ENCODE measurements around the gene CRP.
"Not testable (repeated sequence)": the region's sequence is repeated elsewhere in the genome, so short reads cannot be mapped to it uniquely, and the experiment has no call there.

Gene CRP

DNA sequence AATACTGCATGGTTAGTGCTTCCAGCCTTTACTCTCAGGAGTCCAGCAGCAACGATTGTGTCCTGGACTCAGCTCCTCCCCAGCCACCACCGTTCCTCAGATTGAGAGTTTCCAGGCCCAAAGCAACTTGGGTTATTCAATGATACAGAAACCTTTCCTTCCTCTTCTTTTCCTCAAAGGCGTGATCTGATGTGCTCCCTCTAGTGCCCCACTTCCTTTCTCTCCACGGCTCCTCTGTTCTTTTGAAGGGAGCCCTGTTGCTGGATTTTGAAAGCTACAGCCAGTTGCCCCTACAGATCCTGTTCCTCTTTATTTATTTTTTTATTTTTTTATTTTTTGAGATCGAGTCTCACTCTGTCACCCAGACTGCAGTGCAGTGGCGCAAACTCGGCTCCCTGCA is 14.1 kb downstream of the CRP start:
- no peak for DNase-seq (ENCODE audit: low read depth in 2 of 3, low spot score in 1 of 3)

GRCh38 chr1:159699653-159700052 is 14.7 kb downstream of the CRP start:
- no peak for DNase-seq (ENCODE audit: low read depth in 2 of 3, low spot score in 1 of 3)

GRCh38 chr1:159699246-159699645 is 15.1 kb downstream of the CRP start:
- no peak for DNase-seq (ENCODE audit: low read depth in 2 of 3, low spot score in 1 of 3)

DNA sequence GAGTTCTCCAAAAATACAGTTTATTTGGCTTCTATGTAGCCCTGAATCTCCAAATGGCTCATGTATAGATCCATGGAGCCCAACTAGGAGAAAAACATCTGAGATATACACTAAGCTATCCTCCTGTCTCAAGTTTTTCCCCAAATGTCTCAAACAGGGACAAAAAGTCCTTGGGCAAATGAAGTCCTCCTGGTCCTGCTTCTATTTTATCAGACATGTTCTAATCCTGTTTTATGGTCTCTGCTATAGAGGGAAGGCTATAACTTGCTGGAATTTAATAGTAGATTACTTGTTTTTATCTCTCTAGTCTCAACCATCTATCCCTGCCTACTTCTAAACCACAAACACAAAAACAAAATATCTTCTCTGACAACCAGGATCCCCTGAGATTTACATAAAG is 26.9 kb downstream of the CRP start:
- DNase-seq (ENCODE audit: low read depth in 2 of 3, low spot score in 1 of 3) = no peak

DNA sequence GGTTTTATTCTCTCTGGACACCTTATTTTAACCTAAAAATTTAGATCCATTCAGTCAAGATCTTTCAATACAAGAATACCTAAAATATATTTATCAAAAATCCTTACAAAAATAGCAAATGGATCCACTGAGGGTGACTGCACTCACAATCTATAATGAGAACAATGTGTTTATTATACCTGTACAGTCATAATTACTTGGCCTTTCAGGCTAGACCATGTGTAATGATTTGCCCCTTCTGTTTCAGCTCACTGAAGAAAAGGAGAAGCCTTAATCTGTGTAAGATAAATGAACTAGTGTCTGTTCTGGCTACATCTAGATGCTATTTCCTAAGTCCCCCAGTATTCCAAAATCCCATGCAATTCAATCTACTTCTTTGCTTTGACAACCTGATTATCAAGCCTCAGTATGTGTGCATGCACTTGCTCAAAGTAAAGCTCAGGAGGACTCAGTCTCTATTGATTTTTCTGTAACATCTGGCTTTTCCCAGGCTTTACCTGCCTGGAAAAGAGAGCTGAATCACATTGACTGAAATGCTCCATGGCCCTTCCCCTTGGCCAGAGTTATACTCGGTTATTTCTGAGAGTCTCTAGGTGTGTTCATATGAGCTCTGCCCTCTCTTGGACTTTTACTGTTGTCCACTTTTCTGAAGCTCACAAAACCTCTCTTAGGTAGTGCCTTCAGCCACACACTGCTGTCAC is 27.6 kb downstream of the CRP start:
- no peak for DNase-seq (ENCODE audit: low read depth in 2 of 3, low spot score in 1 of 3)

DNA sequence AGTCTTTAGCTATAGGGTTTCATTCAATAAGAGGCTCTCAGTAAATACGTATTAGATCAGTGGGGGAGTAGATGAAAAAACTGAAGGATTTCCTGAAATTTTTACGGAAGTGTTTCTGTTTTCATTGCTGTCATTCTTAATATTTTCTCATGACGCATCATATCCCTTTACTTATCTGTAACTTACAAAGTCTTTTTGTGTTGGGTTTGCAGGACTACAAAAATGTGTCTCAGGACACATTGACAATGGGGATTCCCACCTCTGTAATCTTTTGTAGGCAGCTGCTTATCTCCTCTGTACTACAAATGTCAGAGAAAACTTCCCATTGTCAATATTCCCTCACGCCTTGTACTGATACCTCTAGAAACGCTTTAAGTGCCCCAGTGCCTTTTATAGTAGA is 35.5 kb downstream of the CRP start:
- no peak for DNase-seq (ENCODE audit: low read depth in 2 of 3, low spot score in 1 of 3)

- no peak for DNase-seq (ENCODE audit: low read depth in 2 of 3, low spot score in 1 of 3)
Measured at GRCh38 chr1:159675046-159675445, 39.3 kb downstream of the CRP start.

GRCh38 chr1:159672390-159672789 is 42.0 kb downstream of the CRP start:
- not testable (repeated sequence) for DNase-seq (ENCODE audit: low read depth in 2 of 3, low spot score in 1 of 3)

GRCh38 chr1:159669338-159669737 is 45.1 kb downstream of the CRP start:
- no peak for DNase-seq (ENCODE audit: low read depth in 2 of 3, low spot score in 1 of 3)

DNA sequence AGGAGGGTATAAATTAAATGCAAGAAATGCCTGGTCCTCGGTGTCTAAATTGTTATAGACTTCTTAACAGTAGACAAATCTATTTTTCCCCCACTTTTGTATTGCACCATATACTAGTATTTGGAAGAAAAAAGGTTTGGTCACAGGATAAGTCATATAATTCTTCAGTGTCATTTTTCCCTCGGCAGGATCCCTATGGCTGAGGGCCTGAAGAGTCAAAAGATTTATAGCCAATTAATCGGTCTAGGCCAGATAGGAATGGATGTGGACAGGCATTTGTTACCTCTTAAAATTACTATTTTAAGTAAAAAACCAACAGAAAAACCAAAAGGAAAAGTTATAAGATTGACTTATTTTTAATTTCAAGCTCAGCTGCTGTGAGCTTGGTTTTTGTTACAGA is 45.6 kb downstream of the CRP start:
- no peak for DNase-seq (ENCODE audit: low read depth in 2 of 3, low spot score in 1 of 3)

DNA sequence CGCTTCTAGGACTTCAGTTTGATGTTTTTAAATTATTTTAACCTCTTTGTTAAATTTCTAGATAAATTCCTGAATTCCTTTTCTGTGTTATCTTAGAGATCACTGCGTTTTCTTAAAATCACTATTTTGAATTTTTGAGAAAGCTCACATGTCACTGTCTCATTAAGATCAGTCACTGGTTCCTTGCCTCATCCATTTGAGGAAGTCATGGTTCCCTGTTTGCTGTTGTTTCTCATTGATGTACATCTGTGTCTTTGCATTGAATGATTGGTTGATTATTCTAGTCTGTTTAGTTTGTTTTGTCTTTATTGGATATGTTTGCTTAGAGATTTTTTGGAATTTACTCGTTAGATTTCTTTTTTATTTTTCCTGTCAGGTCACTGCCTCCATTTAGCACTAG is 50.1 kb downstream of the CRP start:
- no peak for DNase-seq (ENCODE audit: low read depth in 2 of 3, low spot score in 1 of 3)

GRCh38 chr1:159663552-159663951 is 50.8 kb downstream of the CRP start:
- DNase-seq (ENCODE audit: low read depth in 2 of 3, low spot score in 1 of 3) = no peak
